CD4-positive, alpha-beta T cell treated with Interleukin-4 for 4 hours (primary cell): ENCODE results near the gene RIMS4.
"Not testable (repeated sequence)": the region's sequence is repeated elsewhere in the genome, so short reads cannot be mapped to it uniquely, and the experiment has no call there.

Experiments
- DNase-seq: peaks from one replicate; pipeline ENCODE4 v3.0.0-alpha.2; 2020

The RIMS4 gene

GRCh38 chr20:44829688-44830087 lies 19.3 kb upstream of the RIMS4 start:
- no peak for DNase-seq

- DNase-seq = no peak
These were observed 18.3 kb upstream of the RIMS4 start for GRCh38 chr20:44828640-44829039.

DNA sequence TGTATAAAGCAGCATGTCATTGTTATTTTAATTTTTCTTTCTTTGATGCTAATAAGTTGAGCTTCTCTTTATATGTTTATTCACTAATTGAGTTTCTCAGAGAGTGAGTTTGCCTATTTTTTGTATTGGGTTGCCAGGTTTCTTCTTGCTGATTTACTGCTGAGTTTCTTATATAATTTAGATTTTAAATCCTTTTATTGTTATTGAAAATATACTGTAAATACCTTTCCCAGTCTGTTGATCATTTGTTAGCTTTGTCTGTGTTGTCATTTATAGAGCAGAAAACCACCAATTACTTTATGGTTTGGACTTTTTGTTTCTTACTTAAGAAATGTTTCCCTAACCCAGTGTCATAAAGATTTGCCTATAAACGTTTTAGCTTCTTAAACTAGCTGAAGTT lies 17.1 kb upstream of the RIMS4 start:
- DNase-seq = no peak

DNA sequence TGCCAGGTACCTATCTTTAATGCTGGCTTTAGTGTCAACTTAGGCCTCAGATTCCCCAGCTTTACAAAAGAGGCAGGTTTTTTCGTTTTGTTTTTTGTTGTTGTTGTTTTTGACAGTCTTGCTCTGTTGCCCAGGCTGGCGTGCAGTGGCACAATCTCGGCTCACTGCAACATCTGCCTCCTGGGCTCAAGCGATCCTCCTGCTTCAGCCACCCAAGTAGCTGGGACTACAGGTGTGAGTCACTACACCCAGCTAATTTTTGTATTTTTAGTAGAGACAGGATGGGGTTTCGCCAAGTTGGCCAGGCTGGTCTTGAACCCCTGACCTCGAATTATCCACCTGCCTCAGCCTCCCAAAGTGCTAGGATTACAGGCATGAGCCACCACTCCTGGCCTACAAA lies 11.2 kb upstream of the RIMS4 start:
- DNase-seq = not testable (repeated sequence)

GRCh38 chr20:44819936-44820335 lies 9.6 kb upstream of the RIMS4 start:
- no peak for DNase-seq

DNA sequence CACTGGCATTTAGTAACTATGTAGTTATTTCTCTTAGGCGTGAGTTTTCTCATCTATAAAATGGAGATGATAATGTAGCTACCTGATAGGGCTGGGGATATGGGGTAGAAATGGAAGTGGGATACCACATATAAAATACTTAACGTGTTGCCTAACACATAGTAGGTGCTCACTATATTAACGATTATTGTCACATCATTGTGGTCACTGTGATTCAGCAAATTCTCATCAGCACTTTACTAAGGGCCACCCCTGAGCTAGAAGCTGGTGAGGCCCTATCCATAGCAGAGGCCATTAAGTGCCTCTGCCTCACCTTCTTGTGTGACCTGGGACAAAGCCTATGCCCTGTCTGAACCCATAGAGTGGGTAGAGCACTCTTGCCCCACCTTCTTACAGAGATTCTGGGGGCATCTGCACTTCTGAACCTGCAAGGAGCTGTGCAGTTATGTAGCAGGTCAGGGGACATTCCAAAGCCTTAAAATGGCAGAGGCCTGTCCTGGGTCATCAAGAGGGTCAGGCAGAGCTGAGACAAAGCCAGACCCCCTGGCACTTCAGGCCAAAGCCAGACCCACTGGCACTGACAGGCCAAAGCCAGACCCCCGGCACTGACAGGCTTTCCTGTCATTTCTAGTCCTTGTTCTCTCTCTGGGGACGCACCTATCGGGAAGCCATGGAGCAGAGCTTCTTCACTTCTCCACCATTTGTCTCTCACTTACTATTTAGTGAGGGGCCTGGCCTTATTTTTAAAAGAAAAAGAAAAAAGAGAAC lies 7.0 kb upstream of the RIMS4 start:
- DNase-seq = no peak

- DNase-seq = no peak
These were observed 4.6 kb upstream of the RIMS4 start for GRCh38 chr20:44814937-44815336.

- no peak for DNase-seq
These were observed 872 bp upstream of the RIMS4 start for GRCh38 chr20:44811150-44811685.

DNA sequence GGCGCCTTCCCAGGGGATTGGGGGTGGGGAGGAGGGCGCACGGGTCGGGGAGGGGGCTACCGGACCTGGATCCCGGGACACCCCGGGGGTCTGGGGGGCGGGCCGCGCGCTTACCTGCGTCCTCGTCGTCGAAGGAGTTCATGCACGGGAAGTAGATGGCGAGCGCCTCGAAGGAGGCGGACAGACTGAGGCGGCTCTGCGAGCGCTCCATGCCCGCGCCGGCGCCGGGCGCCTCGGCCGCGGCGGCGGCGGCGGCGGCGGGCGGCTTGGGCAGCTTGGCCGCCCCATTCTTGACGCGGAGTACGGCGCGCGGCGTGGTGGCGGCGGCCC lies 320 bp downstream of the RIMS4 start:
- no peak for DNase-seq

- DNase-seq = no peak
These were observed 826 bp downstream of the RIMS4 start for GRCh38 chr20:44809380-44810060.

GRCh38 chr20:44807684-44808056 lies 2.7 kb downstream of the RIMS4 start:
- no peak for DNase-seq

DNA sequence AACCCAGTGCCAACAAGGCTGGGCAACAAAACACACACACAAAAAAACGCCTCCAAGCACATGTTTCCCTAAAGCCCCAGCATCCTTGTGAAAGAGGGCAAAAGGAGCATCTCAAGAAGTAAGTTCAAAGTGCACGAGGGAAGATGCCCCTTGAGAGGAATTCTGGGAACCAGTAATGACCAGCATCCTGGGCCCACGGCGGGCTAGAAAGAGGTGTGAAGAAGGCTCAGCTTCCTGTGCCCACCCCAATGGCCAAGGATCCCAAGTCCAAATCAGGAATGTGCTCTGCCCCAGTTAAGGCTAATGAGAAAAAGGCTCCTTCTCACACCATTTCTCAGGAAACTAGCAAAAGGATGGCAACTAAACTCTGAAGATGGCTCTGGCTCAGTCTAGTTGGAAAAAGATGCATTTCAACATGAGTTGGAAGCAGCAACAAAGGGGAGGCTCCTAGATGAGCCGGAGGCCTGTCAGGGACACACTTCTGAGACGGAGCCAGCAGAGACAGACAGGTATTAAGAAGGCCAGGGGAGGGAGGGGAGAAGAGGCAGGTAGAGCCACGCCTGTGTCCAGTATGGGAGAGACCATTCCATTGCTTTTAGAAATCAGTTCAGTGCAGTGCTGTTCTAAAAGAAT lies 3.2 kb downstream of the RIMS4 start:
- no peak for DNase-seq

DNA sequence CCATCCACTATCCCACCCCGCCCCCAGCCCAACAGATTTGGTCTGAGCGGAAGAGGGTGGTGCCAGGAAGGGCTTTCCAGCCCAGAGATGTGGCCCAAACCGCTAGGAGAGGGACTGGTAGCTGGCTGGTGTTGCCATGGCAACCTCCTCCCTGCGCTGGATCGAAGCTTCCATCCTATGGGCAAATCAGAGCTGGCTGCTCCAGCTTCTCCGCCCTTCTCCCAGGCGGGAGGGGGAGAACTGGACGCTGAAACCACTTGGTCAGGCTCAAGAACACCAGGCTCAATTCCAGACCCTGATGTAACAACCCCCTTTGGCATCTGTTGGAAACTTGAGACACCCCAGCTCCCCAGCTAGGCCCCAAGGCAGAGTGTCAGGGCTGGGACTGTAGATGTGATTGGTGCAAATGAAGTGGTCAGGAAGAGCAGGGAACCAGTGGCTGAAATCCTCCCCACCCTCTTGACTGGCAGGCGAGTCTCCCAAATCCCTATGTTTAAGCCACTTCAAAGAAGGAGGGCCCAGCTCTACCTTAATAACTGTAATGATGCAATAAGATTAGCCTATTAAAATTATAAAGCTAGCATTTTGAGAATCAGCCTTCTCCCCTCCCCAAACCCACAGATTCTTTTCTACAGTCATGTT lies 4.2 kb downstream of the RIMS4 start:
- no peak for DNase-seq

GRCh38 chr20:44805335-44805978 lies 4.9 kb downstream of the RIMS4 start:
- DNase-seq = no peak

- DNase-seq = no peak
These were observed 6.9 kb downstream of the RIMS4 start for GRCh38 chr20:44803383-44803941.

GRCh38 chr20:44802702-44803101 lies 7.6 kb downstream of the RIMS4 start:
- DNase-seq = no peak

- DNase-seq = no peak
These were observed 9.8 kb downstream of the RIMS4 start for GRCh38 chr20:44800391-44801046.

- no peak for DNase-seq
These were observed 10.7 kb downstream of the RIMS4 start for GRCh38 chr20:44799691-44800090.

DNA sequence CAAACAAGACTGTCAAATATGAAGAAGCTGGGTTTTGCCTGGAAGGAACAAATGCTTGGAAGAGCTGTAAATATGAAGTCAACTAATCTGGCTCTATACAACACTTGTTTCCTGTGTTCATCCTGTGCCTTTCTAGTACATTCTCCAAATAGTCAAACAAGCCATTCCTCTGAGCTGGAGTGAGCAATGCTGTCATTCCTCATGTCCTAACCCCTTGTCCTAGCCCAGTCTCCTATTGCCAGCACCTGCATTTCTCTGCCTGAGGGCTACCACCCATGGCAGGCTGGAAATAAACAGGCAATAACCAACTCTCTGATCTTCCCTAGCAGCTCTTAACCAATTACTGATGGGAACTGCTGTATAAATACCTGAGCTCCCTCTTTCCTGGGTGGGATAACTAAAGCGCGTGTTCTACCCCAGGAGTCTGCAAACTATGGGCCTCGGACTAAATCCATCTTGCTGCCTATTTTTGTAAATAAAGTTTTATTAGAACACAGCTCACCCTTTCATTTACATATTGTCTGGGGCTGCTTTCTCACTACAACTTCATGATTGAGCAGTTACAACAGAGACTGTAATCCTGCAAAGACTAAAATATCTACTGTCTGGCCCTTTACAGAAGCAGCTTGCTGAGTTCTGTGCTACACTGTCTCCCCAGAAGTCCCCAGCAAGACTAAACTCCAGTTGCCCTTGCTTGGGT lies 13.4 kb downstream of the RIMS4 start:
- DNase-seq = no peak

- DNase-seq = no peak
These were observed 14.0 kb downstream of the RIMS4 start for GRCh38 chr20:44796311-44796710.

DNA sequence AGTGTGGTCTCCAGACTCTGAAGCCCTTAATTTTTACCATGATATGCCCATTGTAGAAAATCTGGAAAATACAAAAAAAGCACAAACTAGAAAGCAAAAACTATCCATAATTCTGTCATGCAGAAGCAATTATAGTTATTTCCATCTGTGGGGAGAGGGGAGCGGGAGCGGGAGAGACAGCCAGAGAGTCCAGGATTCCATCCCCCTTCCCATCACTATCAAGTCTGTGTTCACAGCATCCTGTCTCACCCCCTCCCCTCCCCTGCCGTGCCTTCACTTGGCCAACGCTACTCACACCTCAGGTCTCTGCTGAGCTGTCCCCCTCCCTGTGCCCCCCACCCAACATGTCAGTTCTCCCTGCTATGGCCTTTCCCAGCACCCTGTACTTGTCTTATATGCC lies 14.5 kb downstream of the RIMS4 start:
- no peak for DNase-seq

DNA sequence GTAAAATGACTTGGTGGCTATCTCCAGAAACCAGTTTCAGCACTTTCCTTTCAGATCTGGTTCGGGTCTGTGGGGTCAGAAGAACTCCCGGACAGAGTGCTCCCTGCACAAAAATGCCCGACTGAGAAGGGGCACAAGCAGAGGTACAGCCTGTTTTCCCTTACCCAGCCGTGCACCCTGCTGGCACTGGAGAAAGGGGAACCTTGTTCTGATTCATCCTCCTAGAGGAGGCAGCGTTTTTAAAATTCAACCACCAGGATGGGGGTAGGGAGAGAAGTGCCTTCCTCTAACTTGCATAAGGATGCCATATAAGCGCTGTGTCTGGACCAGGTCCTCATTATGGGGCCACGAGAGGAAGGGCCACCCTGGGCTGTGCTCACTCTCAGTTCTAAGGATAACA lies 17.6 kb downstream of the RIMS4 start:
- no peak for DNase-seq
